Esophagus muscularis mucosa (tissue), 4 donors: ENCODE measurements around the gene ATP8B3. TPM values are rescaled to one million over a fixed set of nuclear protein-coding genes. Genes with fewer than 3 reads are reported as not detected.

Source experiments
- DNase-seq: peaks from one replicate; pipeline ENCODE4 v3.0.0-alpha.2; 2017; ENCODE audit errors: extremely low spot score
- H3K27ac ChIP-seq, 4 donors: fragments of 200-600 bp; sonication (generic); replicated peaks in 1 of 4; 1 replicate in 3 of 4; 2 replicates in 1 of 4; pipeline ENCODE4 v1.5.1; 2016 to 2019; ENCODE audit warnings: mild to moderate bottlenecking in 1 of 4
- H3K27me3 ChIP-seq, 4 donors: fragments of 200-600 bp; sonication (generic); one replicate each; pipeline versions ENCODE4 v1.5.1 to v1.6.0; 2016 to 2019
- H3K36me3 ChIP-seq, 4 donors: fragments of 200-600 bp; sonication (generic); one replicate each; pipeline ENCODE4 v1.5.1; 2016 to 2019
- H3K4me1 ChIP-seq, 4 donors: fragments of 200-600 bp; sonication (generic); one replicate each; pipeline ENCODE4 v1.5.1; 2016 to 2019
- H3K4me3 ChIP-seq, 4 donors: fragments of 200-600 bp; sonication (generic); 1 replicate in 2 of 4; 2 replicates in 2 of 4; pipeline ENCODE4 v1.5.1; 2016 to 2019; ENCODE audit warnings: mild to moderate bottlenecking in 4 of 4, moderate library complexity in 1 of 4
- H3K9me3 ChIP-seq, 4 donors: fragments of 200-600 bp; sonication (generic); 1 replicate in 3 of 4; 2 replicates in 1 of 4; pipeline ENCODE4 v1.5.1; 2016 to 2019
- CTCF ChIP-seq, 3 experiments: fragments of 200-600 bp in 2 of 3; fragments of 450-650 bp in 1 of 3; sonication (generic) in 2 of 3; IDR thresholded peaks; one replicate each; pipeline ENCODE4 v1.5.1; 2017 to 2019; ENCODE audit warnings: antibody characterized with exemption in 3 of 3, mild to moderate bottlenecking in 2 of 3, moderate library complexity in 1 of 3
- EP300 ChIP-seq: sonication (generic); formaldehyde crosslinking; IDR thresholded peaks from one replicate; pipeline ENCODE4 v1.6.1; 2017; ENCODE audit warnings: antibody characterized with exemption
- POLR2A ChIP-seq: fragments of 450-650 bp; IDR thresholded peaks from one replicate; pipeline ENCODE4 v1.6.1; 2017; ENCODE audit warnings: antibody characterized with exemption, moderate library complexity, mild to moderate bottlenecking, low read depth
- POLR2AphosphoS5 ChIP-seq, 2 donors: sonication (generic); formaldehyde crosslinking; IDR thresholded peaks; one replicate each; pipeline ENCODE4 v1.6.1; 2017; ENCODE audit warnings: antibody characterized with exemption in 2 of 2
- WGBS: methylation state at CpG from one replicate; pipeline ENCODE4 v1.1.5; 2018; 5-methylcytosine and 5-hydroxymethylcytosine counted together
- intact Hi-C: fragments of 100-400 bp; cut with DNase I; formaldehyde crosslinking; loops from one replicate; pipeline ENCODE4 v1.15.1; 2023
- total RNA-seq, 4 donors: library from RNA; depleted of rRNA; stranded (reverse); fragments of >200 nt; gene quantifications; one replicate each; pipeline versions ENCODE4 v1.1.0 to v1.2.1, GENCODE V29; 2016

Gene ATP8B3
- total RNA-seq, 4 donors from 2014 or later: 0.19 to 0.92 (median 0.66) TPM

DNA sequence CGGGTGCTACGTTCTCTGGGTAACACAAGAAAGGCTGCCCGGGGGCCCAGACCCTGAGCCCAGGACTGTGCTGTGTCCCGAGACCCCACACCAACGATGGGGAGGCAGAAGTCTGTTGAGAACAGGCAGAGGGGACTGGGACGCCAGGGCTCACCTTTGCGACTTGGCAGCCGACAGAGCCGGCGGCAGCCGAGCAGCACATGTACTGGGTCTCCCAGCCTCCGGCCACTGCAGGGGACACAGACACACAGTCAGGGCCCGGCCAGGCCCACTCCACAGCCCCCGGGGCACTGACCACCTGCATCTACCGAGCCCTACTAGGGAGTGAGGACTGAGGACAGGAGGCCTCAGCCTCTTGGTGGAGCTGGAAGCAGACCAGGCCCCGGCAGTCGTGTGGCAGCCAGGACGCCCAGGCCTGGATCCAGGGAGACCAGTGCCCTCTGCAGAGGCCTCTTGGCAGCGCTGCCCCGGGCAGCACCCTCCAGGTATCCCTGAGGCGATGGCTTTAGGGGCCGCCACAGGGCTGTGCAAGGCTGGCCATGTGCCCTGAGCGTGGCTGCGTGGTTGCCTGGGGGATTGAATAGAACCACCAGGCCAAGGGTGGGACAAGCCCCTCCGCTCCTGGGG lies 5.6 kb upstream of the ATP8B3 start:
- intact Hi-C loops: no loop called here
- H3K36me3 ChIP-seq: peaks cover 71 to 83% (median 81%) of the 10 kb centered on the region in 4 donors
- DNase-seq: no peak

GRCh38 chr19:1816530-1817298 lies 4.6 kb upstream of the ATP8B3 start:
- intact Hi-C loops: no loop called here
- Histone ChIP-seq H3K27ac (no peak overlapping the region), H3K36me3 (peaks cover 63 to 73% (median 71%) of the 10 kb centered on the region in 4 donors), H3K27me3 (no peaks in the 10 kb centered on the region), H3K9me3 (no peaks in the 10 kb centered on the region), H3K4me3 (no peak overlapping the region), H3K4me1 (peaks cover 11 to 21% (median 18%) of the 10 kb centered on the region in 4 donors)
- no peak for TF ChIP-seq EP300
- TF ChIP-seq POLR2A: no peak
- TF ChIP-seq POLR2AphosphoS5 (IDR thresholded peaks at IDR 0.05): no peak
- no peak for TF ChIP-seq CTCF (IDR thresholded peaks at IDR 0.05)
- DNase-seq: no peak
- WGBS: 95% methylated on average over 13 of the region's 36 CpGs

More for the DNA sequence above, 5.6 kb upstream of the ATP8B3 start:
- TF ChIP-seq CTCF (IDR thresholded peaks at IDR 0.05) (no peak), POLR2AphosphoS5 (IDR thresholded peaks at IDR 0.05) (no peak), EP300 (no peak), POLR2A (no peak)
- Histone ChIP-seq H3K4me3 (no peak overlapping the region), H3K4me1 (peaks cover 7 to 12% (median 11%) of the 10 kb centered on the region in 4 donors), H3K27ac (no peak overlapping the region), H3K27me3 (no peaks in the 10 kb centered on the region), H3K9me3 (no peaks in the 10 kb centered on the region)
- WGBS: 94% methylated on average over 4 of the region's 25 CpGs

DNA sequence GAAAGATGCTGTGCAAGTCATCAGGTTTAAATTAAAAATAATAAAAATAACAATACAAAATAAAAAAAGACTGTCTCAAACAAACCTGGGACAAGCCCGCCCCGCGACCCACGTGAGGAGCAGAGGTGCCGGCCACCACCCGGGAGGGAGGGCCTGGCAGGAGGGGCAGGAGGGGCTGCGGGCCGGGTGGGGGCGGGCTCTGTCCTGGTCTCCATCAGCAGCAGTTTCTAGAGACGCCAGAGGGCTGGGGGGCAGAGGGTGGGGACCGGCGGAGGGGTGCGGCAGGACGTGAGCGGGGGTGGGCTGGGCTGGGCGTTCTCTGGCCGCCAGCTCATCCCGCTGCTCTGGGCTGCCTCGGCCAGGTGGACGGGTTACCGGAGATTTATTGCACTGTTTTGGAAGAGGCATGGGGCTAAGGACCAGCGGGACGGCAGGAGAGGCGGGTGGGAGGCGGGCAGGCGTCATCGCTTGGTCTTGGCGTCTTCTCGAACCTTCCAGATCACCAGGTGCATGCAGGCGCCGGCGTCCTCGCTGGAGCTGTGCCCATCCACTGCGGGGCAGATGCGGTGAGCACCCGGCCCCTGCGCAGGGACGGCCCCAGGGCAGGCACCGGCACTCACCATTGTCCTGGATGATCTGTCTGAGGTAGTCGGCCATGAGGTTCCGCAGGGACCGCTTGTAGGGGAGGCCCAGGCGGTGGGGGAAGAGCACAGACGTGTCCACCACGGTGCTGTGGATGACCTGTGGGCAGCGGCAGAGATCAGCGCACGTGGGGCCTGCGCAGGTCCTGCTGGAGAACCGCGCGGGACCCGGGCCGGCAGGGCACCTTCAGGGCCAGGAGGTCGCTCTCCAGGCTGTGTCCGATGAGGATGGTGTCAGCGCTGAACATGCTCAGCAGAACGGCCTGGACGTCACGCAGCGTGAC lies 3.8 kb upstream of the ATP8B3 start:
- no peak for DNase-seq
- no peak overlapping the region for H3K27ac ChIP-seq
- peaks cover 56 to 65% (median 63%) of the 10 kb centered on the region in 4 donors for H3K36me3 ChIP-seq
- WGBS: 91% methylated on average over 42 of the region's 61 CpGs
- H3K27me3 ChIP-seq: no peaks in the 10 kb centered on the region
- no peak overlapping the region for H3K4me3 ChIP-seq
- intact Hi-C loops: no loop called here
- TF ChIP-seq POLR2AphosphoS5 (IDR thresholded peaks at IDR 0.05) (no peak), EP300 (no peak), POLR2A (no peak), CTCF (IDR thresholded peaks at IDR 0.05) (no peak)
- no peaks in the 10 kb centered on the region for H3K9me3 ChIP-seq
- H3K4me1 ChIP-seq: peaks cover 15 to 26% (median 24%) of the 10 kb centered on the region in 4 donors

GRCh38 chr19:1814833-1815604 lies 2.9 kb upstream of the ATP8B3 start:
- intact Hi-C loops: no loop called here
- Histone ChIP-seq H3K4me3 (no peak overlapping the region), H3K27me3 (no peaks in the 10 kb centered on the region), H3K36me3 (peaks cover 47 to 56% (median 55%) of the 10 kb centered on the region in 4 donors), H3K27ac (no peak overlapping the region), H3K9me3 (no peaks in the 10 kb centered on the region), H3K4me1 (peaks cover 15 to 26% (median 24%) of the 10 kb centered on the region in 4 donors)
- TF ChIP-seq EP300 (no peak), CTCF (IDR thresholded peaks at IDR 0.05) (no peak), POLR2A (no peak), POLR2AphosphoS5 (IDR thresholded peaks at IDR 0.05) (no peak)
- 84% methylated on average over 19 of the region's 26 CpGs for WGBS
- DNase-seq: no peak
